ENCODE measurements around the gene LRP1B. TPM values are rescaled to one million over a fixed set of nuclear protein-coding genes. Genes with fewer than 3 reads are reported as not detected.

The LRP1B gene
- total RNA-seq, 2 experiments from 2014 or later: not detected

- ATAC-seq (no peak), DNase-seq (no peak)
- no peaks in the 10 kb centered on the region for H3K4me1 Mint-ChIP-seq (ENCODE audit: low read depth)
- no peak overlapping the region for H3K4me3 Mint-ChIP-seq
- H3K27ac Mint-ChIP-seq: no peak overlapping the region
- H3K27me3 Mint-ChIP-seq (ENCODE audit: low read depth): no peaks in the 10 kb centered on the region
- H3K9me3 Mint-ChIP-seq (ENCODE audit: insufficient read depth): peaks cover 16% of the 10 kb centered on the region
- no peaks in the 10 kb centered on the region for H3K36me3 Mint-ChIP-seq (ENCODE audit: low read depth)
- ChIA-PET CTCF (no interaction called here), POLR2A (no interaction called here)
Measured at GRCh38 chr2:141041281-141041680, 1089.5 kb downstream of the LRP1B start.

GRCh38 chr2:141038341-141038740 lies 1092.5 kb downstream of the LRP1B start:
- no peak overlapping the region for H3K4me3 Mint-ChIP-seq
- H3K9me3 Mint-ChIP-seq (ENCODE audit: insufficient read depth): peaks cover 13% of the 10 kb centered on the region
- CTCF ChIA-PET: no interaction called here
- no peaks in the 10 kb centered on the region for H3K4me1 Mint-ChIP-seq (ENCODE audit: low read depth)
- H3K36me3 Mint-ChIP-seq (ENCODE audit: low read depth): no peaks in the 10 kb centered on the region
- DNase-seq (no peak), ATAC-seq (no peak)
- POLR2A ChIA-PET: no interaction called here
- no peaks in the 10 kb centered on the region for H3K27me3 Mint-ChIP-seq (ENCODE audit: low read depth)
- no peak overlapping the region for H3K27ac Mint-ChIP-seq

GRCh38 chr2:141037361-141037760 lies 1093.5 kb downstream of the LRP1B start:
- peaks cover 8% of the 10 kb centered on the region for H3K9me3 Mint-ChIP-seq (ENCODE audit: insufficient read depth)
- H3K27ac Mint-ChIP-seq: no peak overlapping the region
- ChIA-PET CTCF (no interaction called here), POLR2A (no interaction called here)
- no peaks in the 10 kb centered on the region for H3K27me3 Mint-ChIP-seq (ENCODE audit: low read depth)
- H3K36me3 Mint-ChIP-seq (ENCODE audit: low read depth): no peaks in the 10 kb centered on the region
- ATAC-seq: no peak
- no peaks in the 10 kb centered on the region for H3K4me1 Mint-ChIP-seq (ENCODE audit: low read depth)
- DNase-seq: no peak
- no peak overlapping the region for H3K4me3 Mint-ChIP-seq

- ATAC-seq: no peak
- ChIA-PET POLR2A (no interaction called here), CTCF (no interaction called here)
- no peaks in the 10 kb centered on the region for H3K4me1 Mint-ChIP-seq (ENCODE audit: low read depth)
- H3K27me3 Mint-ChIP-seq (ENCODE audit: low read depth): no peaks in the 10 kb centered on the region
- no peak overlapping the region for H3K27ac Mint-ChIP-seq
- H3K4me3 Mint-ChIP-seq: no peak overlapping the region
- H3K36me3 Mint-ChIP-seq (ENCODE audit: low read depth): no peaks in the 10 kb centered on the region
- H3K9me3 Mint-ChIP-seq (ENCODE audit: insufficient read depth): peaks cover 7% of the 10 kb centered on the region
- no peak for DNase-seq
Measured at GRCh38 chr2:141035846-141036420, 1094.9 kb downstream of the LRP1B start.

DNA sequence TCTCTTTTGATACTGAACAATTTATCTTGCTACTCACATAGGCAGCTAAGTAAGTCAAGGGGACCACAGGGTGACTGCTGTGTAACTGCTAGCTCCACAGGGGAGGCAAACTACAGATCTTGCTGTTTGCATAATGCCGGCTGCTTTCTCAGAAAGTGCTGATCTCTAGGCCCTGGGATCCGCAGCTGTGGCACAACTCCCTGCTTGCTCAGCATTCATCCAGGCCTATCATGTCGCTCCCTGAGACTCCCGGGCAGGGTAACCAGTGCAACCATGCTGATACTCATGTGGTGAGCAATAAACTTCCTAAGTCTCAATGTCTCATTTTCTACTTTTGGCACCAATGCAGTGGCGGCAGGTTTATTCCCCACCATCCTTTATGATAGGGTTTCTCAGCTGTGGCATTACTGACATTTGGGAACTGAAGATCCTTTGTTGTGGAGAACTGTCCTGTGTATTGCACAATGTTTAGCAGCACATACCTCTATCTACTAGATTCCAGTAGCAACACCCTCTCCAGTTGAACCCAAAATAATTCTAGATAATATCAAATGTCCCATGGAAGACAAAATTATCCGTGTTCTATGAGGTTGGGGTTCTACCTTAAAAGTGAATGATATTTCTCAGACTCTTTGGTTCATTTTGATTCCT lies 1101.3 kb downstream of the LRP1B start:
- Mint-ChIP-seq H3K27me3 (ENCODE audit: low read depth) (no peaks in the 10 kb centered on the region), H3K36me3 (ENCODE audit: low read depth) (no peaks in the 10 kb centered on the region), H3K27ac (no peak overlapping the region), H3K4me1 (ENCODE audit: low read depth) (no peaks in the 10 kb centered on the region), H3K9me3 (ENCODE audit: insufficient read depth) (no peaks in the 10 kb centered on the region), H3K4me3 (no peak overlapping the region)
- POLR2A ChIA-PET: no interaction called here
- no peak for DNase-seq
- CTCF ChIA-PET: no interaction called here
- no peak for ATAC-seq

GRCh38 chr2:141027221-141027620 lies 1103.6 kb downstream of the LRP1B start:
- Mint-ChIP-seq H3K4me3 (no peak overlapping the region), H3K4me1 (ENCODE audit: low read depth) (no peaks in the 10 kb centered on the region), H3K27ac (no peak overlapping the region), H3K9me3 (ENCODE audit: insufficient read depth) (no peaks in the 10 kb centered on the region), H3K27me3 (ENCODE audit: low read depth) (no peaks in the 10 kb centered on the region), H3K36me3 (ENCODE audit: low read depth) (no peaks in the 10 kb centered on the region)
- ATAC-seq: no peak
- DNase-seq: no peak
- ChIA-PET CTCF (no interaction called here), POLR2A (no interaction called here)

DNA sequence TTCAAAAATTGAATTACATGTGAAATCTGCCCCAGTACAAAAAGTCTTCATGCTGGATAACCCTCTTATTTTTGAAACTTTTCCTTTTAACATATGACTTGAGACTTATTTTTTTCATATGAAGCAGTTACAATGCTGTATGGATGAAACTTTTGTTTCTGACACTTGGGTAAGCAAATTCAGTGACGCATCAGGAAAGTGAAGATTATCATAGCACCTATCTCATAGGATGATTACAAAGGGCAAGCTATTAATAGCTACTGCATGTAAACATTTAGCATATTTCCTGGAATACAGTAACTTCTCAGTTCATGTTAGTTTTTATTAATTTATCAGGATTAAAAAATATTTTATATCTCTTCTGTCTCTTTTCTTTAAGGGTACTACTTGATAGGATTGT lies 1109.2 kb downstream of the LRP1B start:
- H3K9me3 Mint-ChIP-seq (ENCODE audit: insufficient read depth): peaks cover 3% of the 10 kb centered on the region
- no peaks in the 10 kb centered on the region for H3K4me1 Mint-ChIP-seq (ENCODE audit: low read depth)
- ATAC-seq (no peak), DNase-seq (no peak)
- H3K27ac Mint-ChIP-seq: no peak overlapping the region
- H3K27me3 Mint-ChIP-seq (ENCODE audit: low read depth): no peaks in the 10 kb centered on the region
- ChIA-PET POLR2A (no interaction called here), CTCF (no interaction called here)
- no peaks in the 10 kb centered on the region for H3K36me3 Mint-ChIP-seq (ENCODE audit: low read depth)
- H3K4me3 Mint-ChIP-seq: no peak overlapping the region

GRCh38 chr2:141021109-141021508 lies 1109.7 kb downstream of the LRP1B start:
- Mint-ChIP-seq H3K4me3 (no peak overlapping the region), H3K9me3 (ENCODE audit: insufficient read depth) (peaks cover 6% of the 10 kb centered on the region), H3K36me3 (ENCODE audit: low read depth) (no peaks in the 10 kb centered on the region), H3K4me1 (ENCODE audit: low read depth) (no peaks in the 10 kb centered on the region), H3K27ac (no peak overlapping the region), H3K27me3 (ENCODE audit: low read depth) (no peaks in the 10 kb centered on the region)
- POLR2A ChIA-PET: no interaction called here
- ATAC-seq (no peak), DNase-seq (no peak)
- CTCF ChIA-PET: no interaction called here

GRCh38 chr2:141020346-141020745 lies 1110.5 kb downstream of the LRP1B start:
- H3K27ac Mint-ChIP-seq: no peak overlapping the region
- ChIA-PET POLR2A (no interaction called here), CTCF (no interaction called here)
- DNase-seq (no peak), ATAC-seq (no peak)
- no peaks in the 10 kb centered on the region for H3K36me3 Mint-ChIP-seq (ENCODE audit: low read depth)
- H3K9me3 Mint-ChIP-seq (ENCODE audit: insufficient read depth): peaks cover 9% of the 10 kb centered on the region
- H3K27me3 Mint-ChIP-seq (ENCODE audit: low read depth): no peaks in the 10 kb centered on the region
- H3K4me1 Mint-ChIP-seq (ENCODE audit: low read depth): no peaks in the 10 kb centered on the region
- H3K4me3 Mint-ChIP-seq: no peak overlapping the region

- Mint-ChIP-seq H3K4me1 (ENCODE audit: low read depth) (no peaks in the 10 kb centered on the region), H3K9me3 (ENCODE audit: insufficient read depth) (peaks cover 9% of the 10 kb centered on the region), H3K4me3 (no peak overlapping the region), H3K27me3 (ENCODE audit: low read depth) (no peaks in the 10 kb centered on the region), H3K36me3 (ENCODE audit: low read depth) (no peaks in the 10 kb centered on the region), H3K27ac (no peak overlapping the region)
- ATAC-seq (no peak), DNase-seq (no peak)
- POLR2A ChIA-PET: no interaction called here
- CTCF ChIA-PET: no interaction called here
Measured at GRCh38 chr2:141015341-141016047, 1115.3 kb downstream of the LRP1B start.

DNA sequence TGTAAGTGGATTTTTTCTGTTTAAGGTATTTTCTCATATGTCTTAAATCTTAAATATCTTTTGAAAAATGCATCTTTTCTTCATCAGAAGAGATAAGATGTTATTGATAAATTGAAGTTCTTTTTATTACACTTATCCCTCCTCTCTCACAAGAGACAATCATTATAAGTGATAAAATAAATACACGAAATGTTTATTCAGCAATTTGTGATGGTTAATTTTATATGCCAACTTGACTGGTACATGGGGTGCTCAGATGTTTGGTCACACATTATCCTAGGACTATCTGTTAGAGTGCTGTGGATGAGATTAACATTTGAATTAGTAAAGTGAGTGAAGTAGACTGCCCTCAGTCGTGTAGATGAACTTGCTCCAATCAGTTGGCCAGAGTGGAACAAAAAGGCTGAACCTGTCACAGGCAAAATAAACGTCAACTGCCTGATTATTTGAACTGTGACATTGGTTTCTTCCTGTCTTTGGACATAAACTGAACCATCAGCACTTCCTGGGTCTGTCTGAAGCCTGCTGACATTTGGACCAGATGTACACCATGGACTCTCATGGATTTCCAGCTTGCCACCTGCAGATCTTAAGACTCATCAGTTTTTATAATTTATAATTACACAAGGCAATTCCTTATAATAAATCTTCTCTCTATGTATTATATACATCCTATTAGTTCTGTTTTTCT lies 1126.7 kb downstream of the LRP1B start:
- CTCF ChIA-PET: no interaction called here
- Mint-ChIP-seq H3K4me3 (no peak overlapping the region), H3K27ac (no peak overlapping the region), H3K4me1 (ENCODE audit: low read depth) (no peaks in the 10 kb centered on the region), H3K27me3 (ENCODE audit: low read depth) (no peaks in the 10 kb centered on the region), H3K9me3 (ENCODE audit: insufficient read depth) (peaks cover 5% of the 10 kb centered on the region), H3K36me3 (ENCODE audit: low read depth) (no peaks in the 10 kb centered on the region)
- ATAC-seq: no peak
- POLR2A ChIA-PET: no interaction called here
- no peak for DNase-seq

- DNase-seq: no peak
- Mint-ChIP-seq H3K27ac (no peak overlapping the region), H3K36me3 (ENCODE audit: low read depth) (no peaks in the 10 kb centered on the region), H3K27me3 (ENCODE audit: low read depth) (no peaks in the 10 kb centered on the region), H3K4me3 (no peak overlapping the region), H3K9me3 (ENCODE audit: insufficient read depth) (peaks cover 6% of the 10 kb centered on the region), H3K4me1 (ENCODE audit: low read depth) (no peaks in the 10 kb centered on the region)
- ATAC-seq: no peak
- ChIA-PET POLR2A (no interaction called here), CTCF (no interaction called here)
Measured at GRCh38 chr2:141001750-141002149, 1129.1 kb downstream of the LRP1B start.

Measured in activated CD8-positive, alpha-beta T cell treated with anti-CD3 and anti-CD28 coated beads, Interleukin-2, amount 10 ng/mL, durations not matched to agents 7 days and 5 days (primary cell).